Mammary epithelial cell (primary cell): Measurements from ENCODE around the gene AGAP1.

Experiments used
- CTCF ChIP-seq, 2 donors: IDR thresholded peaks in 1 of 2; conservative IDR thresholded peaks in 1 of 2; 2 replicates each; pipeline ENCODE4 v1.5.1; 2011 to 2012; ENCODE audit warnings: inconsistent platforms in 2 of 2, low read length in 2 of 2, mild to moderate bottlenecking in 2 of 2, control low read depth in 1 of 2, low read depth in 1 of 2; ENCODE audit not compliant: insufficient read depth in 1 of 2; ENCODE audit errors: extremely low read depth in 1 of 2
- EZH2 ChIP-seq: IDR thresholded peaks from 2 replicates; pipeline ENCODE4 v1.6.1; 2012; ENCODE audit warnings: low read length, inconsistent platforms, borderline replicate concordance

GRCh38 chr2:236121546-236121945, 627.7 kb downstream of the AGAP1 start:
- TF ChIP-seq CTCF (conservative IDR thresholded peaks at IDR 0.05 in 1 of 2, IDR thresholded peaks at IDR 0.05 in 1 of 2; ENCODE audit: extremely low read depth in 1 of 2, insufficient read depth in 1 of 2, low read depth in 1 of 2, low read length in 2 of 2), result no peak
- no peak for TF ChIP-seq EZH2
